ENCODE results near the gene NR2F1.
"Not testable (repeated sequence)": the region's sequence is repeated elsewhere in the genome, so short reads cannot be mapped to it uniquely, and the experiment has no call there.

NR2F1 gene

GRCh38 chr5:93582677-93583438, at the start of gene NR2F1:
TSS of gene NR2F1 (plus strand) at chr5:93583222. CDS start at chr5:93585024, 1,802 bp downstream.
- DNase-seq = peak in 1 of 6 experiments; percentile 34

GRCh38 chr5:93545872-93546271, 37.1 kb upstream of the NR2F1 start:
- DNase-seq = no peak

- DNase-seq = not testable (repeated sequence)
Observed at GRCh38 chr5:93549594-93549993, 33.4 kb upstream of the NR2F1 start.

GRCh38 chr5:93557021-93557604, 25.9 kb upstream of the NR2F1 start:
- DNase-seq = no peak

- DNase-seq = no peak
Observed at GRCh38 chr5:93566091-93566490, 16.9 kb upstream of the NR2F1 start.

GRCh38 chr5:93567424-93567823, 15.6 kb upstream of the NR2F1 start:
- DNase-seq = no peak

- no peak for DNase-seq
Observed at GRCh38 chr5:93569300-93570160, 13.5 kb upstream of the NR2F1 start.

- DNase-seq = peak in 1 of 6 experiments; percentile 10
Observed at GRCh38 chr5:93570294-93571113, 12.5 kb upstream of the NR2F1 start.

GRCh38 chr5:93571114-93571949, 11.7 kb upstream of the NR2F1 start:
- DNase-seq = no peak

GRCh38 chr5:93572101-93572607, 10.9 kb upstream of the NR2F1 start:
- no peak for DNase-seq

- DNase-seq = no peak
Observed at GRCh38 chr5:93572608-93573353, 10.2 kb upstream of the NR2F1 start.

GRCh38 chr5:93573354-93574351, 9.4 kb upstream of the NR2F1 start:
- no peak for DNase-seq

GRCh38 chr5:93574491-93575305, 8.3 kb upstream of the NR2F1 start:
- DNase-seq = no peak

- DNase-seq = no peak
Observed at GRCh38 chr5:93575461-93576414, 7.3 kb upstream of the NR2F1 start.

- no peak for DNase-seq
Observed at GRCh38 chr5:93576994-93577853, 5.8 kb upstream of the NR2F1 start.
